ENCODE results near the gene ERAS. TPM values are rescaled to one million over a fixed set of nuclear protein-coding genes. Genes with fewer than 3 reads are reported as not detected.

The ERAS gene
- total and polyA plus RNA-seq, 2 of the 13 experiments (the other 11 are each of a cell fraction or from before 2014, with no cell fraction given), result 0.21 to 0.22 TPM

GRCh38 chrX:48827654-48827968, 1.3 kb downstream of the ERAS start:
- H3K4me3 ChIP-seq (replicated peaks in 1 of 3; ENCODE audit: insufficient read depth in 1 of 3, low read depth in 2 of 3, low read length in 3 of 3), result no peak overlapping the region
- H3K79me2 ChIP-seq (ENCODE audit: insufficient read depth, low read length), result no peaks in the 10 kb centered on the region
- no peak for TF ChIP-seq SIX1 (CRISPR knock-in tag; IDR thresholded peaks at IDR 0.05; ENCODE audit: borderline replicate concordance)
- TF ChIP-seq ZBTB21 (CRISPR knock-in tag; IDR thresholded peaks at IDR 0.05), result no peak
- no peak for TF ChIP-seq HBP1 (CRISPR knock-in tag; IDR thresholded peaks at IDR 0.05; ENCODE audit: low read depth)
- TF ChIP-seq, protein P1, sequence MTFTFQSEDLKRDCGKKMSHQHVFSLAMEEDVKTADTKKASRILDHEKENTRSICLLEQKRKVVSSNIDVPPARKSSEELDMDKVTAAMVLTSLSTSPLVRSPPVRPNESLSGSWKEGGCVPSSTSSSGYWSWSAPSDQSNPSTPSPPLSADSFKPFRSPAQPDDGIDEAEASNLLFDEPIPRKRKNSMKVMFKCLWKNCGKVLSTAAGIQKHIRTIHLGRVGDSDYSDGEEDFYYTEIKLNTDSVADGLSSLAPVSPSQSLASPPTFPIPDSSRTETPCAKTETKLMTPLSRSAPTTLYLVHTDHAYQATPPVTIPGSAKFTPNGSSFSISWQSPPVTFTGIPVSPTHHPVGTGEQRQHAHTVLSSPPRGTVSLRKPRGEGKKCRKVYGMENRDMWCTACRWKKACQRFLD (CRISPR knock-in tag; IDR thresholded peaks at IDR 0.05; ENCODE audit: borderline replicate concordance), result no peak
- no peak for TF ChIP-seq GPN1 (CRISPR knock-in tag; IDR thresholded peaks at IDR 0.05; ENCODE audit: borderline replicate concordance)
- no peak for TF ChIP-seq BHLHE40 (IDR thresholded peaks at IDR 0.05; ENCODE audit: low read length)
- TF ChIP-seq, protein P2, sequence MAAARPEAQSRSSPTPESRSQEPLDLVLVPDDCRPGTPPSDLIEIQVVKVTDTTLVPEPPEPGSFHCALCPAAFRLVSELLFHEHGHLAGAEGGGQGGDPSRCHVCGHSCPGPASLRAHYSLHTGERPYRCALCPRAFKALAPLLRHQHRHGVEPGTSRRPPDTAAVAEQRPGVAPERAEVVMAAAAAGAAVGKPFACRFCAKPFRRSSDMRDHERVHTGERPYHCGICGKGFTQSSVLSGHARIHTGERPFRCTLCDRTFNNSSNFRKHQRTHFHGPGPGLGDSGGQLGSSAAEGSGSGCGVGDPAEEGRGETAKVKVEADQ (CRISPR knock-in tag; IDR thresholded peaks at IDR 0.05; ENCODE audit: borderline replicate concordance), result no peak
- peaks cover 0 to 5% of the 10 kb centered on the region in 2 experiments; a peak in 1 of 5 replicates for H3K36me3 ChIP-seq (replicated peaks in 1 of 2; ENCODE audit: control insufficient read depth in 1 of 2, insufficient read depth in 2 of 2, low read length in 2 of 2)
- intact Hi-C loops (cut with micrococcal nuclease; ENCODE audit: unreplicated experiment), result no loop called here
- in situ Hi-C loops (cut with HindIII; ENCODE audit: extremely low pct_ligation_motif_present, low pct_unique_long_range_greater_than_20kb), result no loop called here
- no peaks in the 10 kb centered on the region for H3K4me1 ChIP-seq (ENCODE audit: insufficient read depth, low read length)
- no peak overlapping the region for H3K27ac ChIP-seq (ENCODE audit: extremely low read length, insufficient read depth, low read length)
- H3K27me3 ChIP-seq (ENCODE audit: control insufficient read depth in 1 of 2, insufficient read depth in 2 of 2, low read length in 2 of 2), result no peaks in the 10 kb centered on the region
- no TSS peak for BruUV-seq (replicated peaks)
- ATAC-seq (no peak), FAIRE-seq (no peak), DNase-seq (ENCODE audit: low spot score) (no peak)
- 92% methylated on average over 3 of the region's 4 CpGs for WGBS (ENCODE audit: low lambda C conversion rate)
- no peaks in the 10 kb centered on the region for H4K20me1 ChIP-seq (ENCODE audit: insufficient read depth, low read length)
- H3K9me3 ChIP-seq (ENCODE audit: low read length), result no peaks in the 10 kb centered on the region
- H3K9ac ChIP-seq (ENCODE audit: insufficient read depth, low read depth, low read length), result no peak overlapping the region
- ChIA-PET POLR2A (no interaction called here), CTCF (ENCODE audit: low intra/inter-chr PET ratio, low total read pairs) (no interaction called here)
- no peak overlapping the region for H2AFZ ChIP-seq (ENCODE audit: low read length)
- no peak overlapping the region for H3K4me2 ChIP-seq (ENCODE audit: low read depth, low read length)

Data from HepG2 (cell line).